Stimulated activated CD4-positive, alpha-beta T cell treated with anti-CD3 and anti-CD28 coated beads, TNF-alpha, amount 100 ng/mL, for 1 hour (primary cell): ENCODE results near the gene REP15.
"Not testable (repeated sequence)": the region's sequence is repeated elsewhere in the genome, so short reads cannot be mapped to it uniquely, and the experiment has no call there.

Experiments used
- DNase-seq, 3 donors: peaks; one replicate each; pipeline ENCODE4 v3.0.0-alpha.2; 2020; ENCODE audit warnings: low read depth in 3 of 3, low spot score in 1 of 3

Gene REP15

DNA sequence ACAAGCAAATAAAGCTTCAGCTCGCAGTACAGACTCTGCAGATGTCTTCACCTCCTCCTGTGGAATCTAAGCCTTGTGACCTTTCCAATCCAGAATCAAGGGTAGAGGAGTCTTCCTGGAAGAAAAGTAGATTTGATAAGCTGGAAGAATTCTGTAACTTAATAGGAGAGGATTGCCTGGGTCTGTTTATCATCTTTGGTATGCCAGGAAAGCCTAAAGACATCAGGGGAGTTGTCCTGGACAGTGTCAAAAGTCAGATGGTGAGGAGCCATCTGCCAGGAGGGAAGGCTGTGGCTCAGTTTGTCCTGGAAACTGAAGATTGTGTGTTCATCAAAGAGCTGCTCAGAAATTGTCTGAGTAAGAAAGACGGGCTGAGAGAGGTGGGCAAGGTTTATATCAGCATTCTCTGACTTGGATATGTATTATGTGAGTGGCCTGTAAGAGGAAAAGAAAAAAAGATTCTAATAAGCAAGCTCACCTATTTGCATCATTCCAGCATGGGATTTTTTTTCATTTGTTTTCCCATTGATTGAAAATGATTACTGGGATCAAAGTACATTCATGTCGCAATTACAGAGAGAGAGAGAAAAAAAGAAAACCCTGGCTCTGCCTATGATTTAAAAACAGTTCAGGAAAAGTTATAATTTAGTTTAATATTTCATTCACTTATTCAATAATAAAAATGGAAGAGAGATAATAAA lies 767 bp downstream of the REP15 start:
- no peak for DNase-seq

DNA sequence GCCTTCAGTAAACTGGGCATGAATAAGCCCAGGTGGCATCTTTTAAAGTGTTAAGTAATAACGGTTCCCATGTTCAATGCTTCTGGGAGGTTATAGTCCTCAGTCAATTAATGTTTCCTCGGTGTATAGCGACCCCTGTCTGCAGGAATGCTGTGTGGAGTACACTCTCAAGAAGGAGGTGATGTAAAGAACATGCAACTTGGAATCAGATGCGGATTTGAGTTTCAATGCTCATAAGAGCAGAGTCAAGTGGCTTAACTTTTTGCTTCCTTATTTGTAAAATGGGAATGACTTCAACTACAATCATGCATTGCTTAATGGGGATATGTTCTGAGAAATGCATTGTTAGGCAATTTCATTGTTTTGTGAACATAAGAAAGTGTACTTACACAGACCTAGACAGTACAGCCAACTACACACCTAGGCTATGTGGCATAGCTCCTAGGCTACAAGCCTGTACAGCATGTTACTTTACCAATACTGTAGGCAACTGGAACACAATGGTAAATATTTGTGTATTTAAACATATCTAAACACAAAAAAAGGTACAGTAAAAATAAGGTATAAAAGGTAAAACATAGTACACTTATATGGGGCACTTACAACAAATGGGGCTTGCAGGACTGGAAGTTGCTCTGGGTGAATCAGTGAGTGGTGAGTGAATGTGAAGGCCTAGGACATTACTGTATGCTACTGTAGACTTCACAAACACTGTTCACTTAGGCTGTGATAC lies 7.6 kb downstream of the REP15 start:
- DNase-seq: peak in 2 of 3 donors; percentile 27 to 42

DNA sequence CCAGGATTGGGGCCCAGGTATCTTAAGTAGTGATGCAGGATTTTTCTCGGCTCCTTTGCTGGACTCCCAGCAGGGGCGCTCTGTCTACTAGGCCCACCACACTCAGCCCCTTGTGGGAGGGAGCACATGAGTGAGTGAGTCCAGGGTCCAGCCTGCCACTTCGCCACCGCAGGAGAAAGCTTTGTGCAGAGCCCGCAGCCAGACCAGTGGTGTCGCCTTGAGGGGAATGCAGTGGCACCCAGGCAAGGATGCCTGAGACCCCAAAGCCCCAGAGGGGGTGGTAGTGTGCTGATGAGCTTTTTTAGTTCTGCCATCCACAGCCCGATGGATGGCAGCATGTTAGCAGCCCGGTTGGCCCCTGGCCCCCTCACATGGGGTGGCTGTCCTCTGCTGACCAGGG lies 9.0 kb downstream of the REP15 start:
- no peak for DNase-seq

DNA sequence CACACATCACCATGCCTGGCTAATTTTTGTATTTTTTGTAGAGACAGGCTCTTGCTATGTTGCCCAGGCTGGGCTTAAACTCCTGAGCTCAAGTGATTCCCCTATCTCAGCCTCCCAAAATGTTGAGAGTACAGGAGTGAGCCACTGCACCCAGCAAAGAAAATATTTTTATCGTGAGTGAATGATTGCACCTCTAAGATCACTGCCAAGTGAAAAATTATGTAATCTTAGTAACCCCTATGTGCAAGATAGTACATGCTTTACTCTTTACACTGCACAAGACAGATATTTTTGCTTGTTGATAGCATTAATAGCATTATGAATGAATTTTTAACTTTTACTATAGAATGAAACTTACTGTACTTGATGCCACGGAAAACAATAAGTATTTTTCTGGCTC lies 11.0 kb downstream of the REP15 start:
- no peak for DNase-seq

DNA sequence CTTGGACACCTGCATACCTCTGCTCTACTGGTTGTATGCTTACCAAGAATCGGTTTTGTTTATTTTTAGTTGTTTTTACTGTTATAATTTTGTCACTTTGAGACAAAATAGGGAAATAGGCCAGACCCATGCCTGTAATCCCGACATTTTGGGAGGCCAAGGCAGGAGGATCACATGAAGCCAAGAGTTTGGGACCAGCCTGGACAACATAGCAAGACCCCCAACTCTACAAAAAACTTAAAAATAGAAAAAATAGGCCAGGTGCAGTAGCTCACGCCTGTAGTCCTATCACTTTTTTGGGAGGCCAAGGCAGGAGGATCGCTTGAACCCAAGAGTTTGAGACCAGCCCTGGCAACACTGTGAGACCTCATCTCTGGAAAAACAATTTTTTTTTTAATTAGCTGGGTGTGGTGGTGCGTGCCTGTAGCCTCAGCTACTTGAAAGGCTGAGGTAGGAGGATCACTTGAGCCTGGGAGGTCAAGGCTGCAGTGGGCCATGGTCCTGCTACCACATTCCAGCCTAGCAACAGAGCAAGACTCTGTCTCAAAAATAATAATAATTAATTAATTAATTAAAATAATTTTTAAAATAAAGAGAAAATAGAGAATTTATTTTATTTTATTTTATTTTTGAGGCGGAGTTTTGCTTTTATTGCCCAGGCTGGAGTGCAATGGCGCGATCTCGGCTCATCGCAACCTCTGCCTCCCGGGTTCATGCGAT lies 13.1 kb downstream of the REP15 start:
- no peak for DNase-seq

DNA sequence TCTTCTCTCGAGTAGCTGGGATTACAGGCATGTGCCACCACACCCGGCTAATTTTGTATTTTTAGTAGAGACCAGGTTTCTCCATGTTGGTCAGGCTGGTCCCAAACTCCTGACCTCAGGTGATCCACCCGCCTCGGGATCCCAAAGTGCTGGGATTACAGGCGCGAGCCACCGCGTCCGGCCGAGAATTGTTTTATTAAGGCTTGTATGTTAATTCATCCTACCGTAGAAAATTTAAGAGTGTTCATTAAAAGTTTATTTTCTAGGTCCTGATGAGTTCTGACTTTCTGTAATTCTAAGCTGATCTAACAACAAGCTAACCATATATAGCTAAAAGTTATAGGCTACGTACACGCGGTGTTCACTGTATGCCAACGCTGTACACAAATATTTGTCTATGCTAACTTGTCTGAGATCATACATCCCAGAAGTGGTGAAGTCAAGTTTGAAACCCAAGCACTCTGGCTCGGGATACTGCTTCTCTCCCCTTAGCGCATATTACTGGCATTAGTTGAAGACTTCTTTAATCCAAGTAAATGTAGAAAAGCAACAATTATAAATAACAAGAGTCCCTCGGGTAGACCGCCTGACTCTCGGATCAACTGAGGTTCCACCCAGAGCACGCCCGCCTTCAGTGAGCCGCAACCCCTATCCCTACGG lies 13.8 kb downstream of the REP15 start:
- DNase-seq: no peak

DNA sequence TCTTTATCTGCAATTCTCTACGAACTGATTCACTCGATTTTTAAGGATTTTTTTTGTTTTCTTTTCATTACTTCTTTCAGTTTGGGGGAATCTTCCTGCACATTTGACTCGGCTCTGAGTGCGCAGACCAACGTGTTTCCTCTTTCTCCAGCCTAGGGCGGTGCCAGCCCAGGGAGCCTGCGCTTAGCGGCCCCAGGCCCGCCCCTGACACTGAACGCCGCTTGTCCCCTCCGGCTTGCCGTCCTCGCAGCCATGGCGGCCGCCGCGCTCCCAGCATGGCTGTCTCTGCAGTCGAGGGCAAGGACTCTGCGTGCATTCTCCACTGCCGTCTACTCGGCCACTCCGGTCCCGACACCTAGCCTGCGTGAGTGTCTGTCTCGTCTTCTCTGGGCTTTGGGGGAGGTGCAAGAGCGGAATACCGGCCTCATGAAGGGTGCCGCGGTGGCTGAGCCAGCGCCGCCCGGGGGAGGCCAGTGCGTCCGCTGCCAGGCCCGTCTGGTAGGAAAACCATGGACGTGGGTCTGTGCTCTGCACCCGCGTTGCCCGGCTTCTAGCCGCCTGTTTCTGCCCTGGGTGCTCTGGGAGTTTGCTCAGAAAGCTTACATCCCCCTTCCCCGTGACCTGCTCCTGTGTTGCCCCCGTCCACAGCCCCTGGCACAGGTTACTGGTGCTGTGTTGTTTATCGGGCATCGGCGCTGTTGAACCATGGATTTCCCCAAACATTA lies 14.5 kb downstream of the REP15 start, which contains the start of gene MRPS35:
Gene MRPS35, plus strand, starts transcription at position 241 of the 725 bp plus-strand sequence. Its CDS starts 12 bp downstream, at position 253.
- peak; percentile 61 to 82 (median 81) for DNase-seq

DNA sequence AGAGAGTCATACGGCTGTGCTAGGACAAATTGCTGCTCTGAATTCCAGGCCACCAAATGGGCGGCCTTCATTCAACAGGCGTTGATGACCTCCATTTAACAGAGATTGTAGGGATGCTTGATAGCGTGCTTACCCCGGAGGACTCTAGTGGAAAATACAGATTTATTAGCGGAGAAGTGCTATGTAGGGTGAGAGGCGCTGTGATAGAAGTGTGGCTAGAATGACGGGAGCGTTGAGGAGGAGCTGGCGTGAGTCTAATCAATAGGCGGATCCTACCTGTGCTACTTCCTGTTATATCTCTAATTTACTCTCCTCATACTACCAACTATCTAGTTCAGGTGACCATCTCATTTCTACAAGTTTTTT lies 15.1 kb downstream of the REP15 start:
- no peak for DNase-seq

DNA sequence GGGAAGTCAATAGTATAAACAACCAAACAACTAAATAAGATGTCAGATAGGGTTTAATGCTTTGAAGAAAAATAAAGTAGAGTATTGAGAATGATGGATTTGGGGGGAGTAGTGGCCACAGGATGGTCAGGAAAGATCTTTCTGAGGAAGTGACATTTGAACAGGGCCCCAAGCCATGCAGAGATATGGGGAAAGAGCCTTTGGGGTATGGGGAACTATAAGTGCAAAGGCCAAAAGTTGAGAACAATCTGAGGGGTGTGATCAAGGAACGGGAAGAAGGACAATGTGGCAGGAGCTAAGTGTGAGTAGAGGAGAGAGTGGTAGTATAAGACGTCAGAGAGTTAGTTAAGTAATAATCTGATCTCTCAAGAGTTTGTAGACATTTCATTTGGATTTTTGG lies 15.7 kb downstream of the REP15 start:
- DNase-seq: no peak

DNA sequence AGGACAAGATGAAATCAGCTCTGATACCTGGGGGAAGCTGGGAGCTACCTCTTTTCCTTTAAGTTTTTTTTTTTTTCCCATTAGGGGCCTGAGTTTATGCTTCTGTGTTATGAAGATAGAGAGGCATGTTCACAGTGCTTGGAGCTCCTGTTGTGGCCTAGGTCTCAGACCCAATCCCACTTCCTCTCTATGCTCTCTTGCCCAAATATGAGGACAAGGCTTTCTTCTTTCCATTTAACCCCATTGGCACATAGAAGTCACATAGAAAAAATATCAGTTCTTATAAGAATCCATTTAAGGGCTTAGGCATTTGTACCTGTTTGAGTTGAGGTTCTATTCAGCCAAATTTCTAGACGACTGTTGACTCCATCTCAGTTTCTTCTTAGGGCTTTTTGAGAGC lies 27.0 kb downstream of the REP15 start:
- no peak for DNase-seq

DNA sequence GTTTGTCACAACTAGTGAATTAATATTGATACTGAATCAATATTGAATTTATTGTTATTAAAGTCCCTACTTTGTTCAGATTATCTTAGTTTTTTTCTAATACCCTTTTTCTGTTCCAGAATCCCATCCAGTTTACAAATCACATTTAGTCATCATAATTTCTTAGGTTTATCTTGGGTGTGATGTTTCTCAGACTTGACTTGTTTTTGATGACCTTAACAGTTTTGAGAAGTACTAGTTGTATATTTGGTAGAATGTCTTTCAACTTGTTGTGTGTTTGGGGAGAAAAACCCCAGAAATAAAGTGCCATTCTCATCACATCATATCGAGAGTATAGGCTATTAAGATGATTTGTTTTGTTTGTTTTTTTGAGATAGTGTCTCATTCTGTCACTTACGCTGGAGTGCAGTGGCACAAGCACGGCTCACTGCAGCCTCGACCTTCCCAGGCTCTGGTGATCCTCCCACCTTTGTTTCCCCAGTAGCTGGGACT lies 33.9 kb downstream of the REP15 start:
- no peak for DNase-seq

DNA sequence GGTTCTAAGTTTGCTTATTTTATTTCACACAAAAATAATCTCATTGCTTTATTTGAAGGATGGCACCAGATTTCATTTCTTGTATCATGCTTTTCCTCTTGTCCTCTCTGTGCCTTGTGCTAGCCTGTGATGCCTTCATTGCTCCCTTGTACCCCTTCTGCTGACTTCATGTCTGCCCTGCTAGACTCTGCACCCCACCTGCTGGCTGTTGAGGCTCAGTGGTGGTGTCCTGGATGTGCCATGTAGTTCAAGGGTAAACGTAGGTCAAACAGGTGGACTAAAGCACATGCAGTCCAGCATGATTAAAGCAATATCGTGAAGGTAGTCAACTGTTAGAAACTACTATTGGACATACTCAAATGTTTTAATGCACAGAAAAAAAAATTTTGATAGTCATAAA lies 36.0 kb downstream of the REP15 start:
- DNase-seq: no peak

DNA sequence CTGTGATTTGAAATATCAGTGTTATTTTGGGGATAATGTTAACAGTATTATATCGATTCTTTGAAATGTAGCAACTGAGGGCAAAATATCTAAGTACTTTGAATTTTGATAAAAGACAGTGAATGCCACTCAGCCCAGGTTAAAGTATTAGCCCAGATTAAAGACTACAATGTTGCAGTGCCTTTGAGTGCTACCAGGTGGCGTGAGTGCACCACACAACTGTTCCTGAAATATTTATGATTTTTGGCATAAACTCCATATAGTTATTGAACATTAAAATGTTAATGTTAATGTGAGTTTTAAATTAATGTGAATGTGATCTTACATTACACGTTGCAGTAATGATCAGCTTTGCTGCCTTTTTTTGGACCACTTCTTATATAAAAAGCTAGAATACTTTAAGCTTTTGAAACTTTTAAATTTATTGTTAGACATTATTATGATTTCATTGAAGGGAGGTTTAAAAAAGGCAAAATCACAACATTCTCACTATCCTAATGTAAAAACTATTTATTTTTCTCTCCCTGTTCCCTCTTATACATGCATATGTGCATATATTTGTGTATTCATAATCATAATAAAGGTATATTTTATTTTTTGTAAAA lies 36.9 kb downstream of the REP15 start:
- DNase-seq: no peak

DNA sequence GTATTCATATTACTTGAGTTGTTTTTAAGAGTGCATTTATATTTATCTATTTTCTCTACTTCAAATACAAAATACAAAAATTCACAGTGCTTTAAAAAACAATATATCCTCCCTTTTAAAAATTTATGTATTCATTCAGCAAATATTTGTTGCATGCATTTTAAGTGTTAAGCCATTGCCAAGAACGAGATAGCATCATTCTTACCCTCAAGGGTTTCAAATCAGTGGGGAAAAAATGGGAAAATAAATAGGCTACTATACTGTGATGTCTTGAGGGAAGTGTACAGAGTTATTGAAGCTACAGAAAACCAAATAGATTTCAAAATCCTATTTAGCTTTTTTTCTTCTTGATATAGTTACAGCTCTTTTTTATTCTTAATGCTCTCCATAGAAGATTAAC lies 37.5 kb downstream of the REP15 start:
- no peak for DNase-seq

DNA sequence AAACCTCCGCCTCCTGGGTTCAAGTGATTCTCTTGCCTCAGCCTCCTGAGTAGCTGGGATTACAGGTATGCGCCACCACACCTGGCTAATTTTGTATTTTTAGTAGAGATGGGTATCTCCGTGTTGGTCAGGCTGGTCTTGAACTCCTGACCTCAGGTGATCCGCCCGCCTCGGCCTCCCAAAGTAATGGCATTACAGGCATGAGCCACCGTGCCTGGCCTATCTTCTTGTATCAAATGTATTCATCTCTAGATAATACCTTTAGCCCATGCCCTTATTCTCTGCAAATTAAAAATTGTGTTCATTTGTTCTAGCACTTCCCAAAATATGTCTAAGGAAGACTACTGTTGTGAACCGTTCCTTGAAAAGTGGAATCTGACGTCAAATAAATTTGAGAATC lies 38.1 kb downstream of the REP15 start:
- DNase-seq: not testable (repeated sequence)

DNA sequence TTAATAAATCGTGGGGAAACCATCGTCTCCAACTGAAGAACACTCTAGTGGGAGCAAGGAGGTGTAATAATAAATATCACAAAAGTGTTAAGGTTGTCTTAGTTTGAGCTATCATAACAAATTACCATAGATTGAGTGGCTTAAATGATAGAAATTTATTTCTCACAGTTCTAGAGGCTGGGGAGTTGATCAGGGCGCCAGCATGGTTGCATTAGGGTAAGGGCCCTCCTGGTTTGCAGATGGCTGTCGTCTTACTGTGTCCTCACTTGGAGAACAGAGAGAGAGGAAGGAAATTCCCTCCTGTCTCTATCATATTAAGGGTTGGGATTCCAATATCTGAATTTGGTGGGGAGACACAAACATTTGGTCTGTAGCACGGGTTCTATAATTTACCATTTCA lies 47.4 kb downstream of the REP15 start:
- no peak for DNase-seq

DNA sequence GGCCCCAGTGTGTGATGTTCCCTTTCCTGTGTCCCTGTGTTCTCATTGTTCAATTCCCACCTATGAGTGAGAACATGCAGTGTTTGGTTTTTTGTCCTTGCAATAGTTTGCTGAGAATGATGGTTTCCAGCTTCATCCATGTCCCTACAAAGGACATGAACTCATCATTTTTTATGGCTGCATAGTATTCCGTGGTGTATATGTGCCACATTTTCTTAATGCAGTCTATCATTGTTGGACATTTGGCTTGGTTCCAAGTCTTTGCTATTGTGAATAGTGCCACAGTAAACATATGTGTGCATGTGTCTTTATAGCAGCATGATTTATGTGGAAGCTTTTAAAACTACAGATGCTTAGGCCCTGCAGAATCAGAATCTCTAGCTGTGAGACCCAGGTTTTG lies 49.5 kb downstream of the REP15 start:
- not testable (repeated sequence) for DNase-seq
